CD4-positive, alpha-beta T cell treated with Interleukin-12 subunit alpha and Interleukin-12 subunit beta, for 1 hour (primary cell): ENCODE data around the gene TRH.
"Not testable (repeated sequence)": the region's sequence is repeated elsewhere in the genome, so short reads cannot be mapped to it uniquely, and the experiment has no call there.

Experiments
- DNase-seq: peaks from one replicate; pipeline ENCODE4 v3.0.0-alpha.2; 2020

Gene TRH

GRCh38 chr3:129966876-129967275 is 7.6 kb upstream of the TRH start:
- no peak for DNase-seq

- DNase-seq, result no peak
Observed at GRCh38 chr3:129967761-129968160, 6.8 kb upstream of the TRH start.

- no peak for DNase-seq
Observed at GRCh38 chr3:129971351-129972052, 3.0 kb upstream of the TRH start.

GRCh38 chr3:129972301-129972700 is 2.2 kb upstream of the TRH start:
- no peak for DNase-seq

DNA sequence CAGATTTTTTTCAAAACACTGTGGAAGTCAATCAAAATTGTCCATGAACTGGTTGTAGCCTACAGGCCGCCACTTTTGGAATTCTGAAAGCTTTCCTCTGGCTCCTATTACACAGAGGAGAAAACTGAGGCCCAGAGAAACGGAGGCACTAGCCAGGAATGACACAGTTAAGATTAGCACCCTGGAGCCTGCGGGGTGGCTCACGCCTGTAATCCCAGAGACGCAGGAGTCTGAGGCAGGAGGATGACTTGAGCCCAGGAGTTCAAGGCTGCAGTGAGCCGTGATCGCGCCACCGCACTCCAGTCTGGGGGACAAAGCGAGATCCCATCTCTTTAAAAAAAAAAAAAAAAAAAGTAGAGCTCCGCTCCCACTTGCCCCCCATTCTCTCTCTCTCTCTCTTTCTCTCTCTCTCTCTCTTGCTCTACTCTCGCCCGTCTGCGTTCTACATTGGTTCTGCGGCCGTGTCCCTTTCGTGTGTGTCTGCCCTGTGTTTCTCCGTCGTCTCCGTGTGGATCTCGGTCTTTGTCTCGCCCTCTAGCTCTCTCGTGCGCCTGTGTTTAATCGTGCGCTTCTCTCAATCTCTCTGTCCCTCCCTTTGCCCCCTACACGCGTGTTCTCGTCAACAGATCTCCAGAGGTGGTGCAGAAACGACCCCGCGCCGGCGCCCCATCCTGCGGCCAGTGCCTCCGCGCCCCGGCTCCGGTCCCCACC is 512 bp upstream of the TRH start:
- no peak for DNase-seq

DNA sequence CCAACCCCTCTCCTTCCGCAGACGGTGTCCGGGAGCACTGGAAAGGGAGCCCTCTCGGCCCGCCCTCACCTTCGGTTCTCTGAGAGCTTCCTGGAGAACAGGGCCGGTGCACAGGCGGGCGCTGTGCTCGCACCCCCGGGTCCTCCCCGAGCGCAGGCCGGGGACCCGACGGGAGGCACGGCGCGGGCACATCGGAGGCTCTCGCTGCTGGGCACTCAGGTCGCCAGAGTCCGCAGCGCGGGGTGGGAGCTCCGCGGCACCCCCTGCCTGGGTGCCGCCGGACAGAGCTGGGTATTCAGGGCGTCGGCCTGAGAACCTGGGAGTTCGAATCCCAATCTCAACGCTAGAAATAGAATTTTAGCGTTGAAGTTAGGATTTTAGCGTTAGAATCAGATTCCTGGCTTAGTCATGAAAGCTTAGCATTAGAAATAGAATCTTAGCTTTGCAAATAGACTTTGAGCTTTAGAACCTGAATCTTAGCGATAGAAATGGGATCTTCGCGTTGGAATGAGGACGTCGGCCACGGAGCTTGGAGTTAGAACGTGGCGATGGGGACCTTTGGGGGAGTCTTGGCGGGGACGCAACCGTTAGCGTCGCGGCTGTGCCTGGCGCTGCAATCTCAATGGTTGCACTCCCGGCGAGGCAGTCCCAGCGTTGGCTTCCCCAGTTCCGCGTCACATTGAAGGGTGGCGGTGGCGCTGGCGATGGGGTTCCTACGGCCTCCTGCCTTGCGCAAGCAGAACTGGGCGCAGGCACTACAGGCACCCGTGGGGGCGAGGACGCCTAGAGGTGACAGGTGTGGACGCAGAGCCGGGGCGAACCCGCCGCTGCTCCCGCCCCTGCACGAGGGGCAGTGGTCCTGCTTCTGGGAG is 549 bp downstream of the TRH start:
- peak; percentile 5 for DNase-seq

- DNase-seq, result no peak
Observed at GRCh38 chr3:129975705-129976048, 1.2 kb downstream of the TRH start.

GRCh38 chr3:129976286-129976685 is 1.8 kb downstream of the TRH start:
- no peak for DNase-seq

DNA sequence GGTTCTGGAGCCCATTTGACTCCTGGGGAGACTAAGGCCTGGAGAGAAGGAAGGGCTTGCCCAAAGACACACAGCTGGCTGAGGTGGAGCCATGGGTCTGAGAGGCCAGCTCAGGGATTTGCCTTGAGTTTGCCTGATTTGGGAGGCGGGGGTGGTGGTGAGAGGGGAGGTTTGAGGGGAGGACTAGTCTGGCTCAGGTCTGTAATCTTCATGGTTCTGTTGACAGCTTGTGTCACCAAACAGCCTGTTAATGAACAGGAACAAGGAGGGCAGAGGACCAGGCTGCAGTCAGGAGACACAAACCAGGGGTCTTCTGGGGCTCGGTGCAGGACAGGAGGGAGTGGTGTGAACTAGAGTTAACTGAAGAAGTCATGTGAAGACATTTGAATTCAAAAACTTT is 3.6 kb downstream of the TRH start:
- DNase-seq, result no peak

DNA sequence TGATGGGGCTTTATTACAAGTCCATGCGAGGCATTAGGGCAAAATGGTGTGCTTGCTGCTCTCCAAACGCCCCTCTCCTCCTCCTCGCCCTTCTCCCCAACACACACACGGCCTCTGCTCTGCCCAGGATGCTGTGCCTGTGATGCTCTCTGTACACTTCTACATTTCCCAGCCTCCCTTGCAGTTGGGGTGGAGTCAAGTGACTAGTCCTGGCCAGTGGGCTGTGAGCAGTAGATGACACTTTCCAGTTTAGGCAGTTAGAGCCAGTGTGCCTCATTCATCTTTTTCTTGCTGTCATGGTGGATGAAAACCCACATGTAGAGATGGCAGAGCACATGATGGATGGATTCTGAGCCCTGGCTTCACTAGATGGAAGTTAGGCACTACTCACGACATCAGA is 5.4 kb downstream of the TRH start:
- no peak for DNase-seq

DNA sequence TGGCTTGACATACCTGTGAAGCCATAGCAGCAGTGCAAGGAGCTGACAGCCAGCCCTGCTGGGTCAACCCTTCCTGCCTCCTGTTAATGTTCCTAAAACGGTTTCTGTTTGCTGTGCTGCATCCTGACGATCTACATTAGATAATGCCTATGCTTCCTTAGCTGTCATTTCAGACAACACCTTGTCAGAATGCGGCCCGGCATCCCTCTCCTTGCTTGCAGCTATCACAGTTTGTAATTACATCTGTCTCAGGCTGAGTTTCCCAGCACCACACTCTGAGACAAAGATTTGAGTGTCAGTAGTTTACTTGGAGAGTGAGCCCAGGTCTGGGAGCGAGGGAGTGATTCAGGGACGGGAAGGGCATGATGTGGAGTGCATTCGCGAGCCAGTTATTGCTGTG is 9.0 kb downstream of the TRH start:
- DNase-seq, result no peak

- DNase-seq, result no peak
Observed at GRCh38 chr3:129984125-129984524, 9.6 kb downstream of the TRH start.

DNA sequence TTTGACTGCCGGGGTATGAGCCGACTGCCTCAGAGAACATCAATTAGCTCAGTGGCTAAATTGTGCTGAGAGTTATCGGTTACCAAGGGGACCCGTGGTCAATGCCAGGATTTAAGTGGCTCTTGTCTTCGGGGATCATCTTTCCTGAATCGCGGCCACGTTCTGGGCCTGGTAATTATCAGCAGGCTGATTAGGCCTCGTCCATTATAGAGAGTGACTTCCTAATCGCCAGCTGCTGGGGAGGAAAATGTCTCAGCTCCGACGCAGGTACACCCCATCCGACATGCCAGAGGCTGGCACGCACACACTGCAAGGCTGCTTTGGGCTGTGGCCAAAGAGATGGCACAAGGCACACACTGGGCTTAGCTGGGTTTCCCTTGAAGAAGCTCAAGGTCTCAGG is 10.6 kb downstream of the TRH start:
- DNase-seq, result no peak

- DNase-seq, result no peak
Observed at GRCh38 chr3:129988429-129988828, 13.9 kb downstream of the TRH start.

DNA sequence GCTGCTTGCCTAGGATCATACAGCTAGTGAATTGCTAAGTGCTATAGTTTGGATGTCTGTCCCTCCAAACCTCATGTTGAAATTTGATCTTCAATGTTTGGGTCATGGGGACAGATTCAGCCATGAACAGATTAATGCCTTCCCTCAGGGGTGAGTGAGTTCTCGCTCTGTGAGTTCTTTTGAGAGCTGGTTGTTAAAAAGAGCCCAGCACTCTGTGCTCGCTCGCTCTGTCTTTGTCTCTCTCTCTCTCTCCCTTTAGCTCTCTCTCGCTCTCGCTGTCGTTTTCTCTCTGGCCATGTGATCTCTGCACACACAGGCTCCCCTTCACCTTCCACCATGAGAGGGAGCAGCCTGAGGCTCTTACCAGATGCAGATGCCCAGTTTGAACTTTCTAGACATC is 14.9 kb downstream of the TRH start:
- DNase-seq, result no peak

DNA sequence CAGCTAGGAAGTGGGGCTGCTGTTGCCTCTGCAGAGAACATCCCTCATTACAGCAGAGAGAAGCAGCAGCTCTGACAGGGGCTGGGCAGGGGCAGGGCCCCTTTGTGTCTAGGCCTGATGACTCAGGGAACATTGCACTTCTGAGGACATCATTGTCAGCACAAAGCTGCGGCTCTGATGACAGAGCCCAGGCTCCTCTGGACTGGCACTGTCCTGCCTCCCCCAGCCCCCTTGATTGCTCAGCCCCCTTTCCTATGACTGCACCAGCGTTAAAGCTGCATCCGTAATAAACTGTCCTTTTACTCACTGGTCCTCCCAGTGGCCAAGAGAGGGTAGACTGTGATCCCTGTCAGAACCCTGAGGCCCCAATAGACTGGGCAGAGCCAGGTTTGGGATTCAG is 18.3 kb downstream of the TRH start:
- no peak for DNase-seq

DNA sequence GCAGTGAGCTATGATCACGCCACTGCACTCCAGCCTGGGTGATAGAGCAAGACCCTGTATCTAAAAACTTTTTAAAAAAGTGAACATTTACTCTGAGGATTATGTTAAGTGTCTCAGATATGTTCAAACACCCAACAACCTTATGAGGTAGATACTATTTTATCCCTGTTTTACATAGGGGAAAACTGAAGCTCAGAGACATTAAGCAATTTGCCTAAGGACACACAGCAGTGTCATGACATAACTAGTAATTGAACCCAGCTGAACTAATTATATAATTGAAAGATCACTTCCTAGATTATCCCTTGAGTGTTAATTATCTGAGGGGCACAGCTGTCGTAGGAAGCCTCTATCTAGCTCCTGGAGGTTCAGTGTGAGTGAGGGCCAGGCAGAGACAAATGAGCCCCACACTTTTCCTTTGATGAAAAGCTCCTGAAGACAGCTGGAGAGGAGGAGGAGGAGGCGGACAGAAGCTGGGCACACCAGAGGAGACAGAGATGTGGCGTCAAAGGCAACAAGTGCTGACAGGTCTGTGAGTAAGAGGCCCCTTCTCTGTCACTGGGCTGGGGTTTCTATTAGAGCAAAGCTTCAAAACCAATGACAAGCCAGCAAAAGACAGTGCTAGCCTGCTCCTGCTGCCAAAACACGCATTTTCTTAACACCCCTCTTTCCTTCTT is 20.5 kb downstream of the TRH start:
- DNase-seq, result no peak

DNA sequence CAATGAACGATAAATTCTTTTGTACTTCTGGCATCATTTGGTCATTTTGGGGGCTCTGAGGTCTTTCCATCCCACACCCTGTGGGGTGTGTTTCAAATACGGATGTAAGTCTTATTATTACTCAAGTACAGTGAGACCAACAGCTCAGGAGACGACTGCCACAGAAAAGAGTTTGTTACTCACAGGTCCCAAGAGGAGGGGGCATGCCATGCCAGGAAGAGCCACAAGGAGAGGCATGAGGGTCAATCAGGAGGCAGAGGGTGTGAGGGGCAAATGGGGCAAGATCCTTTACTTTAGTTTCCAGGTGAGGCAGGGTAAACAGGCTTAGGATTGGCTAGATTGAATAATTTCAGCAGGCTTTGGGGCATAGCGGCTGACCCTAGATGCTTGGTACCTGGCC is 21.6 kb downstream of the TRH start:
- no peak for DNase-seq

- not testable (repeated sequence) for DNase-seq
Observed at GRCh38 chr3:129999176-129999575, 24.7 kb downstream of the TRH start.

GRCh38 chr3:130002666-130003598 is 28.4 kb downstream of the TRH start:
- DNase-seq, result peak; percentile 66

GRCh38 chr3:130010556-130010955 is 36.0 kb downstream of the TRH start:
- DNase-seq, result no peak

GRCh38 chr3:130012108-130012507 is 37.6 kb downstream of the TRH start:
- DNase-seq, result peak; percentile 10
